Fibroblast of villous mesenchyme (primary cell): ENCODE results near the gene ZDHHC3. TPM values are rescaled to one million over a fixed set of nuclear protein-coding genes. Genes with fewer than 3 reads are reported as not detected.

Source experiments
- DNase-seq: peaks from one replicate; pipeline ENCODE4 v3.0.0-alpha.2; 2010; ENCODE audit warnings: low read depth
- H3K4me3 ChIP-seq: 2 replicates; pipeline ENCODE4 v1.5.1; 2011; ENCODE audit warnings: low read depth, mild to moderate bottlenecking, low read length
- CTCF ChIP-seq: IDR thresholded peaks from 2 replicates; pipeline ENCODE4 v1.5.1; 2012; ENCODE audit warnings: low read depth, mild to moderate bottlenecking, low read length; ENCODE audit not compliant: insufficient read depth
- total RNA-seq: library from RNA; depleted of rRNA; stranded (reverse); fragments of >200 nt; gene quantifications from 2 replicates; pipeline ENCODE4 v1.2.3, GENCODE V29; 2012

The ZDHHC3 gene
- total RNA-seq, 1 donor, result 60.0 TPM

GRCh38 chr3:44923632-44924456 lies 52.1 kb downstream of the ZDHHC3 start:
- no peak overlapping the region for H3K4me3 ChIP-seq
- DNase-seq, result no peak
- no peak for TF ChIP-seq CTCF

- H3K4me3 ChIP-seq, result no peak overlapping the region
- no peak for TF ChIP-seq CTCF
- no peak for DNase-seq
Measured at GRCh38 chr3:44920081-44920480, 55.9 kb downstream of the ZDHHC3 start.

GRCh38 chr3:44918581-44918980 lies 57.4 kb downstream of the ZDHHC3 start:
- no peak for DNase-seq
- no peak for TF ChIP-seq CTCF

GRCh38 chr3:44918087-44918486 lies 57.9 kb downstream of the ZDHHC3 start:
- H3K4me3 ChIP-seq, result no peak overlapping the region
- TF ChIP-seq CTCF, result no peak
- DNase-seq, result no peak

More at GRCh38 chr3:44918581-44918980, 57.4 kb downstream of the ZDHHC3 start:
- no peak overlapping the region for H3K4me3 ChIP-seq

- TF ChIP-seq CTCF, result peak; percentile 17
- no peak overlapping the region for H3K4me3 ChIP-seq
- DNase-seq, result peak; percentile 12
Measured at GRCh38 chr3:44915702-44916438, 60.1 kb downstream of the ZDHHC3 start.

- DNase-seq, result no peak
- H3K4me3 ChIP-seq, result no peak overlapping the region
- peak; percentile 22 for TF ChIP-seq CTCF
Measured at GRCh38 chr3:44914936-44915335, 61.0 kb downstream of the ZDHHC3 start.
